GM12878 (cell line): Measurements from ENCODE around the gene VKORC1. TPM values are rescaled to one million over a fixed set of nuclear protein-coding genes. Genes with fewer than 3 reads are reported as not detected.

Experiments used
- BHLHE40 ChIP-seq, 2 experiments: fragments of 450-650 bp in 1 of 2; IDR thresholded peaks; 2 replicates each; pipeline ENCODE4 v1.6.1; 2011 to 2017; ENCODE audit warnings: low read depth in 2 of 2, borderline replicate concordance in 1 of 2, improper control_type of control experiment in 1 of 2, low read length in 1 of 2, mild to moderate bottlenecking in 1 of 2
- CBX5 ChIP-seq: sonication (generic); IDR thresholded peaks from 2 replicates; pipeline ENCODE4 v1.6.1; 2016; ENCODE audit warnings: low read depth, moderate library complexity, mild to moderate bottlenecking, inconsistent platforms
- NFXL1 ChIP-seq: fragments of 450-650 bp; IDR thresholded peaks from 2 replicates; pipeline ENCODE4 v1.6.1; 2017; ENCODE audit warnings: antibody characterized with exemption, mild to moderate bottlenecking, borderline replicate concordance
- POLR2AphosphoS5 ChIP-seq: IDR thresholded peaks from 2 replicates; pipeline ENCODE4 v1.6.1; 2011; ENCODE audit warnings: mild to moderate bottlenecking, low read length, inconsistent platforms
- RAD21 ChIP-seq: IDR thresholded peaks from 2 replicates; pipeline ENCODE4 v1.6.1; 2011; ENCODE audit warnings: mild to moderate bottlenecking, low read depth, low read length, moderate library complexity; ENCODE audit not compliant: insufficient read depth
- SIX5 ChIP-seq: IDR thresholded peaks from 2 replicates; pipeline ENCODE4 v1.6.1; 2011; ENCODE audit warnings: mild to moderate bottlenecking, low read depth, low read length, moderate library complexity; ENCODE audit not compliant: severe bottlenecking
- SMAD5 ChIP-seq: IDR thresholded peaks from 2 replicates; pipeline ENCODE4 v1.6.1; 2016; ENCODE audit warnings: antibody characterized with exemption, low read depth
- SMC3 ChIP-seq: IDR thresholded peaks from 2 replicates; pipeline ENCODE4 v1.6.1; 2011; ENCODE audit warnings: low read length, improper control_type of control experiment, borderline replicate concordance
- STAT1 ChIP-seq: fragments of 450-650 bp; conservative IDR thresholded peaks from 2 replicates; pipeline ENCODE4 v1.6.1; 2014; ENCODE audit warnings: antibody characterized with exemption, mild to moderate bottlenecking
- TAF1 ChIP-seq: IDR thresholded peaks from 2 replicates; pipeline ENCODE4 v1.6.1; 2011; ENCODE audit warnings: mild to moderate bottlenecking, low read depth, low read length, borderline replicate concordance
- WRNIP1 ChIP-seq: IDR thresholded peaks from 2 replicates; pipeline ENCODE4 v1.6.1; 2011; ENCODE audit warnings: low read depth, low read length, improper control_type of control experiment, borderline replicate concordance
- ZBED1 ChIP-seq: IDR thresholded peaks from 2 replicates; pipeline ENCODE4 v1.6.1; 2016; ENCODE audit warnings: borderline replicate concordance
- polyA plus RNA-seq, 11 experiments: library from polyadenylated mRNA; depleted of rRNA in 4 of 11; unstranded in 6 of 11; stranded (reverse) in 5 of 11; fragments of >200 nt; fragmentation: Nextera tagmentation in 4 of 11; fragmentation: Illumina TruSeq in 1 of 11; extraction: Ambion mirVana in 4 of 11; extraction: Trizol in 1 of 11; gene quantifications; 1 replicate in 1 of 11; 2 replicates in 10 of 11; pipeline versions ENCODE4 v1.2.1 to v1.2.3, GENCODE V29; 2011 to 2016; ENCODE audit warnings: inconsistent platforms in 2 of 11, missing spikeins in 2 of 11, low read depth in 1 of 11
- total RNA-seq, 4 experiments: library from RNA; depleted of rRNA in 3 of 4; stranded (reverse); fragments of >200 nt in 3 of 4; fragmentation: Illumina TruSeq in 1 of 4; extraction: Trizol in 1 of 4; gene quantifications; 2 replicates each; pipeline versions ENCODE4 v1.2.1 to v1.2.3, GENCODE V29; 2013 to 2021
- TF ChIP-seq, protein P1 (sequence below): fragments of 450-650 bp; IDR thresholded peaks from 2 replicates; pipeline ENCODE4 v1.6.1; 2017; ENCODE audit warnings: borderline replicate concordance
- TF ChIP-seq, protein P2 (sequence below): fragments of 450-650 bp; IDR thresholded peaks from 2 replicates; pipeline ENCODE4 v1.6.1; 2017; ENCODE audit warnings: low read depth, mild to moderate bottlenecking, moderate library complexity
- TF ChIP-seq, protein P3 (sequence below): fragments of 450-650 bp; IDR thresholded peaks from 2 replicates; pipeline ENCODE4 v1.6.1; 2016; ENCODE audit warnings: mild to moderate bottlenecking
- TF ChIP-seq, protein P4 (sequence below): fragments of 450-650 bp; IDR thresholded peaks from 2 replicates; pipeline ENCODE4 v1.6.1; 2018; ENCODE audit warnings: borderline replicate concordance, mild to moderate bottlenecking; ENCODE audit not compliant: partially characterized antibody

VKORC1 gene
- total and polyA plus RNA-seq, 10 of the 15 experiments (the other 5 are each of a cell fraction or from before 2014, with no cell fraction given) = 19.8 to 140 (median 57.7) TPM

DNA sequence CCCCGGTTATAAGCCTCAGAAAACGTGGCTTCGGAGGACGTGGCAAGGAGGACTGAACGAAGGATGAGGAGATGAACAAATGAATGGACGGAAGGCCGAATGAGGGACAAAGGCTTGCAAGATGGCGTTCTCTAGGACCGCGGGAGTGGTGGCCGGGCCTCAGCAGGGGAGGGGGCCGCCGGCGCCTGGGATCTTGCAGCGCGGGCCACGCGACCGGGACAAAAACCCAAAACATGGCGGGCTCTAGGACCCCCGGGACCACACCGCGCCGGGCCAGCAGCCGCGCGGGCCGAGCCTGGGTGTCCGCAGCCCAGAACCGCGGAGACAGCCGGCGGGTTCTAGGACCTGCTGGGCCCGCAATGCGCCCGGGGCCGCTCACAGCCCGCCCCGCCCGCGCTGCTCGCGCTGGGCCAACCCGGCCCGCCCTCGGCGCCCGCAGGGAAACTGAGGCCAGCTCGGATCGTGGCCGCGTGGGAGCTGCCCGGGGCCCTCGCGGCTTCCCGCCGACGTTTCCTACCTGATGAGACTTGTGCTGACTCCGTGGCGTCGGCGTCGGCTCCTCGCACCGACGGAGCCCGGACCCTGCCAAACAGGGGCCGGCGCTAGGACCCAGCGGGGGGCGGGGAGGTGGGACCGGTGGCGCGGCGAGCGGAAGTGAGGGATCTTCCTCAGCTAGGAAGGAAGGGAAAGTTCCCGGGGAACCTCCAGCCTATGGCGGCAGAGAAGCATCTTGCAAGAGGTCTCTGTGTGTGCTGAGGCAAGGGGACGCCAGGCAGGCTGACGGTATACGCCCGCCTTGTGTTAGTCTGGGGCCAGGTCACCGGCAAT, 21.2 kb downstream of the VKORC1 start (continued):
- TF ChIP-seq, protein P1, sequence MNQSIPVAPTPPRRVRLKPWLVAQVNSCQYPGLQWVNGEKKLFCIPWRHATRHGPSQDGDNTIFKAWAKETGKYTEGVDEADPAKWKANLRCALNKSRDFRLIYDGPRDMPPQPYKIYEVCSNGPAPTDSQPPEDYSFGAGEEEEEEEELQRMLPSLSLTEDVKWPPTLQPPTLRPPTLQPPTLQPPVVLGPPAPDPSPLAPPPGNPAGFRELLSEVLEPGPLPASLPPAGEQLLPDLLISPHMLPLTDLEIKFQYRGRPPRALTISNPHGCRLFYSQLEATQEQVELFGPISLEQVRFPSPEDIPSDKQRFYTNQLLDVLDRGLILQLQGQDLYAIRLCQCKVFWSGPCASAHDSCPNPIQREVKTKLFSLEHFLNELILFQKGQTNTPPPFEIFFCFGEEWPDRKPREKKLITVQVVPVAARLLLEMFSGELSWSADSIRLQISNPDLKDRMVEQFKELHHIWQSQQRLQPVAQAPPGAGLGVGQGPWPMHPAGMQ = no peak
- TF ChIP-seq POLR2AphosphoS5 (peak; percentile 36; the same call in 1 of the 2 replicates), TAF1 (peak; percentile 59), ZBED1 (no peak), BHLHE40 (IDR thresholded peaks at IDR 0.05; ENCODE audit: borderline replicate concordance in 1 of 2, low read depth in 2 of 2, low read length in 1 of 2) (peak; percentile 22 to 76; a peak in 2 of 4 replicates), NFXL1 (peak; percentile 83; the same call in 1 of the 2 replicates), CBX5 (no peak), SIX5 (peak; percentile 21), SMAD5 (peak; percentile 72), SMC3 (no peak), STAT1 (0 out of 2 replicates have a peak, but pooled peaks have one; percentile 13), RAD21 (0 out of 2 replicates have a peak, but pooled peaks have one; percentile 7), WRNIP1 (no peak)
- TF ChIP-seq, protein P2, sequence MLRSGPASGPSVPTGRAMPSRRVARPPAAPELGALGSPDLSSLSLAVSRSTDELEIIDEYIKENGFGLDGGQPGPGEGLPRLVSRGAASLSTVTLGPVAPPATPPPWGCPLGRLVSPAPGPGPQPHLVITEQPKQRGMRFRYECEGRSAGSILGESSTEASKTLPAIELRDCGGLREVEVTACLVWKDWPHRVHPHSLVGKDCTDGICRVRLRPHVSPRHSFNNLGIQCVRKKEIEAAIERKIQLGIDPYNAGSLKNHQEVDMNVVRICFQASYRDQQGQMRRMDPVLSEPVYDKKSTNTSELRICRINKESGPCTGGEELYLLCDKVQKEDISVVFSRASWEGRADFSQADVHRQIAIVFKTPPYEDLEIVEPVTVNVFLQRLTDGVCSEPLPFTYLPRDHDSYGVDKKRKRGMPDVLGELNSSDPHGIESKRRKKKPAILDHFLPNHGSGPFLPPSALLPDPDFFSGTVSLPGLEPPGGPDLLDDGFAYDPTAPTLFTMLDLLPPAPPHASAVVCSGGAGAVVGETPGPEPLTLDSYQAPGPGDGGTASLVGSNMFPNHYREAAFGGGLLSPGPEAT = peak; percentile 100
- TF ChIP-seq, protein P3, sequence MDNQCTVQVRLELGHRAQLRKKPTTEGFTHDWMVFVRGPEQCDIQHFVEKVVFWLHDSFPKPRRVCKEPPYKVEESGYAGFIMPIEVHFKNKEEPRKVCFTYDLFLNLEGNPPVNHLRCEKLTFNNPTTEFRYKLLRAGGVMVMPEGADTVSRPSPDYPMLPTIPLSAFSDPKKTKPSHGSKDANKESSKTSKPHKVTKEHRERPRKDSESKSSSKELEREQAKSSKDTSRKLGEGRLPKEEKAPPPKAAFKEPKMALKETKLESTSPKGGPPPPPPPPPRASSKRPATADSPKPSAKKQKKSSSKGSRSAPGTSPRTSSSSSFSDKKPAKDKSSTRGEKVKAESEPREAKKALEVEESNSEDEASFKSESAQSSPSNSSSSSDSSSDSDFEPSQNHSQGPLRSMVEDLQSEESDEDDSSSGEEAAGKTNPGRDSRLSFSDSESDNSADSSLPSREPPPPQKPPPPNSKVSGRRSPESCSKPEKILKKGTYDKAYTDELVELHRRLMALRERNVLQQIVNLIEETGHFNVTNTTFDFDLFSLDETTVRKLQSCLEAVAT = peak; percentile 70
- TF ChIP-seq, protein P4, sequence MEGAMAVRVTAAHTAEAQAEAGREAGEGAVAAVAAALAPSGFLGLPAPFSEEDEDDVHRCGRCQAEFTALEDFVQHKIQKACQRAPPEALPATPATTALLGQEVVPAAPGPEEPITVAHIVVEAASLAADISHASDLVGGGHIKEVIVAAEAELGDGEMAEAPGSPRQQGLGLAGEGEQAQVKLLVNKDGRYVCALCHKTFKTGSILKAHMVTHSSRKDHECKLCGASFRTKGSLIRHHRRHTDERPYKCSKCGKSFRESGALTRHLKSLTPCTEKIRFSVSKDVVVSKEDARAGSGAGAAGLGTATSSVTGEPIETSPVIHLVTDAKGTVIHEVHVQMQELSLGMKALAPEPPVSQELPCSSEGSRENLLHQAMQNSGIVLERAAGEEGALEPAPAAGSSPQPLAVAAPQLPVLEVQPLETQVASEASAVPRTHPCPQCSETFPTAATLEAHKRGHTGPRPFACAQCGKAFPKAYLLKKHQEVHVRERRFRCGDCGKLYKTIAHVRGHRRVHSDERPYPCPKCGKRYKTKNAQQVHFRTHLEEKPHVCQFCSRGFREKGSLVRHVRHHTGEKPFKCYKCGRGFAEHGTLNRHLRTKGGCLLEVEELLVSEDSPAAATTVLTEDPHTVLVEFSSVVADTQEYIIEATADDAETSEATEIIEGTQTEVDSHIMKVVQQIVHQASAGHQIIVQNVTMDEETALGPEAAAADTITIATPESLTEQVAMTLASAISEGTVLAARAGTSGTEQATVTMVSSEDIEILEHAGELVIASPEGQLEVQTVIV = peak; percentile 97
- TF ChIP-seq, all 136 proteins: peak for 54
